GM12801 (cell line): ENCODE measurements around the gene SLC7A4.

Experiments
- TF ChIP-seq, protein P1 (sequence below): IDR thresholded peaks from one replicate; pipeline ENCODE4 v1.5.1; 2011; ENCODE audit warnings: control low read depth; ENCODE audit not compliant: insufficient read length; ENCODE audit errors: extremely low read depth

Gene SLC7A4

DNA sequence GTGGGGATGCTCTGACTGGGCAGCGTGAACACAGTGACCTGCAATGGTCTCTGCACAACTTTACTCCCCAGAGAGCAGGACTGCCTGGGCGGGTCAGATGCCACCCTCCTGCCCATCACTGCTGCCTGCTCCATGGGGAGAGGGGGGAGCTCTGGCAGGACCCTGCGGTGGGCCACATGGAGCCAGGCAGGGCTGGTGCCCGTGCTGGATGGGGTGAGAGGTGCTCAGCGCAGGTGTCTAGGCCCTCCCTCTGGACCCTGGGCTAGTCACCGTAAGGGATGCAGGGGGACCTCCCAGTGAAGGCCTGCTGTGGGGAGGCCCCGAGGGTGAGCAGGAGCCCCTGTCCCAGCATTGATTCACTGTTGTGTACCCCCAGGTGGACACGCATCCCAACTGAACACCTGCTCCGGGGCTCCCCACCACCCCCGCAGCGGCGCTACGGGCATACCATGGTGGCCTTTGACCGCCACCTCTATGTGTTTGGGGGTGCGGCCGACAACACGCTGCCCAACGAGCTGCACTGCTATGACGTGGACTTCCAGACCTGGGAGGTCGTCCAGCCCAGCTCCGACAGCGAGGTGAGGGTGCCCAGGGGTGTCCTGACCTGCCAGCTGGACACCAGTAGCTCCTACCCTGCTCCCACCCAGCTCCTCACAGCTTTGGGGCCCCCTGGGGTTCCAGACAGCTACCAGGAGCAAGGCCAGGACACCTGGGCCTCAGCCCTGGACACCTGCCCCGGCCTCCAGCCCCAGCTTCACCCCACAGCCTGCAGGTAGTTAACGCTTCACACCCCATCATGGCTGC, 40.9 kb downstream of the SLC7A4 start:
- TF ChIP-seq, protein P1, sequence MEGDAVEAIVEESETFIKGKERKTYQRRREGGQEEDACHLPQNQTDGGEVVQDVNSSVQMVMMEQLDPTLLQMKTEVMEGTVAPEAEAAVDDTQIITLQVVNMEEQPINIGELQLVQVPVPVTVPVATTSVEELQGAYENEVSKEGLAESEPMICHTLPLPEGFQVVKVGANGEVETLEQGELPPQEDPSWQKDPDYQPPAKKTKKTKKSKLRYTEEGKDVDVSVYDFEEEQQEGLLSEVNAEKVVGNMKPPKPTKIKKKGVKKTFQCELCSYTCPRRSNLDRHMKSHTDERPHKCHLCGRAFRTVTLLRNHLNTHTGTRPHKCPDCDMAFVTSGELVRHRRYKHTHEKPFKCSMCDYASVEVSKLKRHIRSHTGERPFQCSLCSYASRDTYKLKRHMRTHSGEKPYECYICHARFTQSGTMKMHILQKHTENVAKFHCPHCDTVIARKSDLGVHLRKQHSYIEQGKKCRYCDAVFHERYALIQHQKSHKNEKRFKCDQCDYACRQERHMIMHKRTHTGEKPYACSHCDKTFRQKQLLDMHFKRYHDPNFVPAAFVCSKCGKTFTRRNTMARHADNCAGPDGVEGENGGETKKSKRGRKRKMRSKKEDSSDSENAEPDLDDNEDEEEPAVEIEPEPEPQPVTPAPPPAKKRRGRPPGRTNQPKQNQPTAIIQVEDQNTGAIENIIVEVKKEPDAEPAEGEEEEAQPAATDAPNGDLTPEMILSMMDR: no peak

DNA sequence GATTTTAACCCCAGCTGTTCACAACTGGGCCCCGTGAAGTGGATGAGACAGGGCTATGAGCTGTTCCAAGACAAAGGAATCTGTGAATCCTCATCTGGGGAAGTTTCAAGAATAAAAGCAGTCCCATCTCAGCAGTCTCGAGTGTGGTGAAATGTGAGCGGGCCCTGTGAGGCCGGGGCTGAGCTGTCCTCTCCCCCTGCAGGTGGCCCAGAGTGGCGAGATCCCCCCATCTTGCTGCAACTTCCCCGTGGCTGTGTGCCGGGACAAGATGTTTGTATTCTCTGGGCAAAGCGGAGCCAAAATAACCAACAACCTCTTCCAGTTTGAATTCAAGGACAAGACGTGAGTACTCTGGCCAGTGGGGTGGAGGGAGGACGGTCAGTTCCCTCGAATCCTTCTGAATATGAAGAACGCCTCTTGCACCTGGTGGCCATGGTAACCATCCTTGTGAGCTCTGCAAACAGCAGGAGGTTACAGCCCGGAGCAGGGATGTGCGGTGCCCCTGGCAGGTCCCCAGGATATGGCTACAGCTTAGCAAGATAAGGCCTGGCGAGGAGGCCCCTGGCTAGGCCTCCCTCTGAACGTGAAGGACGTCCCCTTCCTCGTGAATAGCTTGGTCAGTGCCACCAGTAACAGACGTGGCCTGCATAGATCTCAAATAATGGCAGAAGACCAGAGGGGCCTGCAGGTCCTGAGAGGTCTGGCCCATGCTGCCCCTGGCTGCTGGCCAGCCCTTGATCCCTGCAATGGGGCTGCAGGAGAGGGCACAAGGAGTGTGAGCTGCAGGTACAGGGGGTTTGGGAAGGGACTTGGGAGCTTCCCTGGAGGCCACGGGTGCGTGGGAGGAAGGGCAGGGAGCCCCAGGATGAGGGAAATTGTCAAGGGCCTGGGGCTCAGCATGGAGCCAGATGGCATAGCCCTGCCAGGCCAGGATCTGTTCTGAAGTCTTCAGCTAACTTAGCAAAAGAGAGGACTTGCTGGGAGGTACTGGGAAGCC, 41.9 kb downstream of the SLC7A4 start:
- TF ChIP-seq, protein P1: no peak

DNA sequence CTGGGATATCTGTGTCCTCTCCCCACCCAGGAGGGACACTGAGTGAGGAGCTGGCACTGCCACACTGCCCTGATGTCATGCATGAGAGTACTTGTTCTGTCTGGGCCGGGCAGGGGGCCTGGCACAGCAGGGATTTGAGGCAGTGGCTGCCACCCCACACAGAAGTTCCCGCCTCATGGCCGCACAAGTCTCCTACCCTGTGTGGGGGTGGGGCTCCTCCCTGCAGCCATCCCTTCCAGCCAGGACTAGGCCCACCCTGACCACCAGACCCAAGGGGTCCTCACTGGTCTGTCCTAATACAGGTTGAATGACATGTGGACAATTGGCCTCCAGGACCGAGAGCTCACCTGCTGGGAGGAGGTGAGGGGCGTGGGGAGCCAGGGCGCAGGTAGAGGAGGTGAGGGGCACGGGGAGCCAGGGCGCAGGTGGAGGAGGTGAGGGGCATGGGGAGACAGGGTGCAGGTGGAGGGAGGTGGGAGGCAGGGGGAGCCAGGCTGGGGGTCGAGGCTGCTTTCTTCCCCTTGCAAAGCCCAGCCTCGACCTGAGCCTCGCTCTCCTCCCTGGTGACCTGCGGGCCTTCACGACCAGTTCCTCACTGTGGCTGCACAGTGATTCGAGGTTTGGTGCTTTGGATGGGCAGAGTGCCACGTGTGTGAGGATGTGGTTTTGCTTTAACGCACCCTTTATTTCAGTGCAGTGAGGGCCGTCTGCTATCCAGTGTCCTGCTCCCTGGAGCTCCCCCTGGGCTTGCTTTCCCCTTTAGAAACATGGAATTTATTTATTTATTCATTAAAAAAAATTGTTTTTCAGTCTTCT, 42.8 kb downstream of the SLC7A4 start:
- TF ChIP-seq, protein P1: no peak

DNA sequence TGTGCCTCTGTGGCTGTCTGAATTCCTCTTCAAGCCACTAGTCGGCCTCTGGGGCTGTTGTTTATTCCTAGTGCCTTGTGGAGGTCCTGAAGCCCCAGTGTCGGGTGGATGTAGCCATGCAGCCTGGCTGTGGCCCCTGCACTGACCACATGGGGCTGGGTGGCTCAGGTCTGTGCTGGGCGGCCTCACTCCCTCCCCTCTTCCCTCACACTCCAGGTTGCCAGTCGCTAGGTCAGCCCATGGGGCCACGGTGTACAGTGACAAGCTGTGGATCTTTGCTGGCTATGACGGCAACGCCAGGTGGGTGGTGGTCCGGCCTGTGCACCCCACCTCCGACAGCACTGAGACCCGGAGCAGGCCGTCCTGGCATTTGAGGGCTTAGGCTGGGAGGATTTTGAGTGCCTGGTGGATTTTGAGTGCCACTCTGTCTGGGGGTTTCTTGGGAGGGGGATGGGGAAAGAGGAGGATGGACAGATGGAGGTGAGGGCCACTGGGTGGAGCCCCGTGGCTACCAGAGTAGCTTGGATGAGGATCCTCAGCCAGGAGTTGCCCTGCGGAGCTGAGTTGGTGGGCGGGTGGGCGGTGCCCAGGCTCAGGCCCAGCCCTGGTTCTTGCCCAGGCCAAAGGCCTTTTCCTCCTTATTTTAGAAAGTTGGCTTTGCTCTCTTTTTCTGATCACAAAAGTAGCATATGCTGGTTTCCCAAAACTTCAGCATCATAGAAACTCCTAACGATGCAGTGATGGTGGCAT, 43.6 kb downstream of the SLC7A4 start:
- TF ChIP-seq, protein P1: no peak

DNA sequence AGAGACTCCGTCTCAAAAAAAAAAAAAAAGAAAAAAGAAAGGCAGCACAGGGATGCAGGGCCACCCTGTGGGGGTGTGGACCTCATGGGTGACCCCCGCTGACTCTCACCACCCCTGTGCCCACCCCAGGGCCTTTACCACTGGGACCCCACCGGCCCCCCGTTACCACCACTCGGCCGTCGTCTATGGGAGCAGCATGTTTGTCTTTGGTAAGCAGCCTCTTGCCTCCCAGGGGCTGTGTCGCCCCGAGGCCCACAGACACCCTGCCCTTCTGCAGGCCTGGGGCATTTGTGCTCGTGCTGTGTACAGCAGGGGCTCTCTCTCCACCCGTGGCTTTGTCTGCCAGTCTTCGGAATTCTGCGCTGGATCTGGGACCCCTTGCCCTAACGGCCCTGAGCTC, 45.0 kb downstream of the SLC7A4 start:
- TF ChIP-seq, protein P1: no peak

DNA sequence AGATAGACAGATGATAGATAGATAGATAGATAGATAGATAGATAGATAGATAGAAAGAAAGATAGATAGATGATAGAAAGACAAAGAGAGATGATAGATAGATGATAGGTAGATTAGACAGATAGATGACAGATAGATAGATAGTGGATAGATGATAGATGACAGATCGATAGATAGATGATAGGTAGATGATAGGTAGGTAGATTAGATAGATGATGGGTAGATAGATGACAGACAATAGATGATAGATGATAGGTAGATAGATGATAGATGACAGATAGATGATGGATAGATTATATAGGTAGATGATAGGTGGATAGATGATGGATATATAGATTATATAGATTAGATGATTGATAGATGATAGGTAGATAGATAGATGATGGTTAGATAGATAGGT, 46.0 kb downstream of the SLC7A4 start:
- TF ChIP-seq, protein P1: no peak
